ENCODE data around the gene HEXIM2. TPM values are rescaled to one million over a fixed set of nuclear protein-coding genes. Genes with fewer than 3 reads are reported as not detected.

Gene HEXIM2
- 7.5 and 7.8 TPM in 2 replicates for total RNA-seq

- peak within 1 kb of the TSS; percentile 98 for H3K27ac Mint-ChIP-seq
- peaks cover 30% of the 10 kb centered on the region for H3K36me3 Mint-ChIP-seq (ENCODE audit: low read depth)
- intact Hi-C loops (cut with micrococcal nuclease): loop anchor here (1.0 to 2.0 kb wide), 2 partner anchors 13 to 61 kb away; partner anchors contain the start of gene HEXIM1
- peaks cover 29% of the 10 kb centered on the region for H3K4me1 Mint-ChIP-seq (ENCODE audit: low read depth)
- no peaks in the 10 kb centered on the region for H3K9me3 Mint-ChIP-seq
- peak; percentile 99 for DNase-seq (ENCODE audit: low spot score)
- no peaks in the 10 kb centered on the region for H3K27me3 Mint-ChIP-seq (ENCODE audit: low read depth)
- peak within 1 kb of the TSS; percentile 98 for H3K4me3 Mint-ChIP-seq (ENCODE audit: low read depth)
These were observed at the start of gene HEXIM2 for GRCh38 chr17:45161288-45162024. Gene HEXIM2 (plus strand): TSS chr17:45161875. CDS start chr17:45162794, 919 bp downstream.

- Mint-ChIP-seq H3K36me3 (ENCODE audit: low read depth) (peaks cover 8% of the 10 kb centered on the region), H3K4me3 (ENCODE audit: low read depth) (no peak overlapping the region), H3K9me3 (no peaks in the 10 kb centered on the region)
These were observed 48.9 kb upstream of the HEXIM2 start for GRCh38 chr17:45112559-45113423.

GRCh38 chr17:45113424-45113754 is 48.3 kb upstream of the HEXIM2 start:
- no peak overlapping the region for H3K4me3 Mint-ChIP-seq (ENCODE audit: low read depth)
- H3K36me3 Mint-ChIP-seq (ENCODE audit: low read depth): peaks cover 2% of the 10 kb centered on the region
- intact Hi-C loops (cut with micrococcal nuclease): no loop called here
- H3K27ac Mint-ChIP-seq: no peak overlapping the region
- H3K27me3 Mint-ChIP-seq (ENCODE audit: low read depth): peaks cover 2% of the 10 kb centered on the region
- no peaks in the 10 kb centered on the region for H3K4me1 Mint-ChIP-seq (ENCODE audit: low read depth)
- no peak for DNase-seq (ENCODE audit: low spot score)
- H3K9me3 Mint-ChIP-seq: no peaks in the 10 kb centered on the region

More at GRCh38 chr17:45112559-45113423, 48.9 kb upstream of the HEXIM2 start:
- Mint-ChIP-seq H3K27me3 (ENCODE audit: low read depth) (peaks cover 2% of the 10 kb centered on the region), H3K27ac (no peak overlapping the region), H3K4me1 (ENCODE audit: low read depth) (no peaks in the 10 kb centered on the region)
- intact Hi-C loops (cut with micrococcal nuclease): no loop called here
- DNase-seq (ENCODE audit: low spot score): no peak

GRCh38 chr17:45114117-45114932 is 47.4 kb upstream of the HEXIM2 start:
- no peak for DNase-seq (ENCODE audit: low spot score)
- Mint-ChIP-seq H3K9me3 (no peaks in the 10 kb centered on the region), H3K4me3 (ENCODE audit: low read depth) (no peak overlapping the region), H3K27me3 (ENCODE audit: low read depth) (peaks cover 2% of the 10 kb centered on the region), H3K27ac (no peak overlapping the region), H3K36me3 (ENCODE audit: low read depth) (no peaks in the 10 kb centered on the region), H3K4me1 (ENCODE audit: low read depth) (no peaks in the 10 kb centered on the region)
- intact Hi-C loops (cut with micrococcal nuclease): no loop called here

GRCh38 chr17:45115015-45115625 is 46.6 kb upstream of the HEXIM2 start:
- H3K27me3 Mint-ChIP-seq (ENCODE audit: low read depth): peaks cover 2% of the 10 kb centered on the region
- H3K4me3 Mint-ChIP-seq (ENCODE audit: low read depth): no peak overlapping the region

GRCh38 chr17:45115871-45116270 is 45.8 kb upstream of the HEXIM2 start:
- H3K9me3 Mint-ChIP-seq: no peaks in the 10 kb centered on the region
- H3K4me1 Mint-ChIP-seq (ENCODE audit: low read depth): no peaks in the 10 kb centered on the region
- intact Hi-C loops (cut with micrococcal nuclease): no loop called here
- no peaks in the 10 kb centered on the region for H3K36me3 Mint-ChIP-seq (ENCODE audit: low read depth)
- H3K4me3 Mint-ChIP-seq (ENCODE audit: low read depth): no peak overlapping the region
- H3K27ac Mint-ChIP-seq: no peak overlapping the region
- peaks cover 2% of the 10 kb centered on the region for H3K27me3 Mint-ChIP-seq (ENCODE audit: low read depth)
- DNase-seq (ENCODE audit: low spot score): no peak

More at GRCh38 chr17:45115015-45115625, 46.6 kb upstream of the HEXIM2 start:
- no peak overlapping the region for H3K27ac Mint-ChIP-seq
- no peaks in the 10 kb centered on the region for H3K36me3 Mint-ChIP-seq (ENCODE audit: low read depth)
- DNase-seq (ENCODE audit: low spot score): no peak
- no peaks in the 10 kb centered on the region for H3K9me3 Mint-ChIP-seq
- intact Hi-C loops (cut with micrococcal nuclease): no loop called here
- H3K4me1 Mint-ChIP-seq (ENCODE audit: low read depth): no peaks in the 10 kb centered on the region

GRCh38 chr17:45116434-45117016 is 45.1 kb upstream of the HEXIM2 start:
- Mint-ChIP-seq H3K4me1 (ENCODE audit: low read depth) (no peaks in the 10 kb centered on the region), H3K27ac (no peak overlapping the region), H3K9me3 (no peaks in the 10 kb centered on the region), H3K27me3 (ENCODE audit: low read depth) (peaks cover 4% of the 10 kb centered on the region), H3K4me3 (ENCODE audit: low read depth) (no peak overlapping the region), H3K36me3 (ENCODE audit: low read depth) (no peaks in the 10 kb centered on the region)
- intact Hi-C loops (cut with micrococcal nuclease): no loop called here
- DNase-seq (ENCODE audit: low spot score): no peak

- intact Hi-C loops (cut with micrococcal nuclease): no loop called here
- Mint-ChIP-seq H3K36me3 (ENCODE audit: low read depth) (no peaks in the 10 kb centered on the region), H3K27me3 (ENCODE audit: low read depth) (peaks cover 8% of the 10 kb centered on the region), H3K27ac (no peak overlapping the region), H3K4me3 (ENCODE audit: low read depth) (no peak overlapping the region), H3K4me1 (ENCODE audit: low read depth) (no peaks in the 10 kb centered on the region), H3K9me3 (no peaks in the 10 kb centered on the region)
- no peak for DNase-seq (ENCODE audit: low spot score)
These were observed 44.3 kb upstream of the HEXIM2 start for GRCh38 chr17:45117334-45117733.

GRCh38 chr17:45117848-45118646 is 43.6 kb upstream of the HEXIM2 start:
- H3K9me3 Mint-ChIP-seq: no peaks in the 10 kb centered on the region
- intact Hi-C loops (cut with micrococcal nuclease): no loop called here

GRCh38 chr17:45118691-45119090 is 43.0 kb upstream of the HEXIM2 start:
- Mint-ChIP-seq H3K36me3 (ENCODE audit: low read depth) (no peaks in the 10 kb centered on the region), H3K27ac (no peak overlapping the region), H3K27me3 (ENCODE audit: low read depth) (peaks cover 11% of the 10 kb centered on the region), H3K4me3 (ENCODE audit: low read depth) (no peak overlapping the region), H3K9me3 (no peaks in the 10 kb centered on the region), H3K4me1 (ENCODE audit: low read depth) (no peaks in the 10 kb centered on the region)
- intact Hi-C loops (cut with micrococcal nuclease): no loop called here
- no peak for DNase-seq (ENCODE audit: low spot score)

More at GRCh38 chr17:45117848-45118646, 43.6 kb upstream of the HEXIM2 start:
- Mint-ChIP-seq H3K36me3 (ENCODE audit: low read depth) (no peaks in the 10 kb centered on the region), H3K27ac (no peak overlapping the region), H3K4me1 (ENCODE audit: low read depth) (no peaks in the 10 kb centered on the region), H3K27me3 (ENCODE audit: low read depth) (peaks cover 9% of the 10 kb centered on the region), H3K4me3 (ENCODE audit: low read depth) (no peak overlapping the region)
- no peak for DNase-seq (ENCODE audit: low spot score)

- H3K36me3 Mint-ChIP-seq (ENCODE audit: low read depth): no peaks in the 10 kb centered on the region
- H3K4me3 Mint-ChIP-seq (ENCODE audit: low read depth): no peak overlapping the region
- intact Hi-C loops (cut with micrococcal nuclease): no loop called here
- H3K9me3 Mint-ChIP-seq: no peaks in the 10 kb centered on the region
- peaks cover 11% of the 10 kb centered on the region for H3K27me3 Mint-ChIP-seq (ENCODE audit: low read depth)
- no peak for DNase-seq (ENCODE audit: low spot score)
- H3K4me1 Mint-ChIP-seq (ENCODE audit: low read depth): peaks cover 3% of the 10 kb centered on the region
- H3K27ac Mint-ChIP-seq: no peak overlapping the region
These were observed 41.7 kb upstream of the HEXIM2 start for GRCh38 chr17:45119964-45120363.

Measured in activated T-helper 2 cell treated with anti-CD3 and anti-CD28 coated beads, Interferon-gamma antibody, Interleukin-2, Interleukin-4, amounts not matched to agents 10 μg/mL and 5 μg/mL and 100 μg/mL, durations not matched to agents 14 hours and 24 hours and 36 hours (primary cell).